SH-SY5Y (cell line): ENCODE measurements around the gene FYB1.

ENCODE experiments used
- GATA2 ChIP-seq: IDR thresholded peaks from 2 replicates; pipeline ENCODE4 v1.6.1; 2011; ENCODE audit warnings: mild to moderate bottlenecking, low read depth, low read length
- GATA3 ChIP-seq: IDR thresholded peaks from 2 replicates; pipeline ENCODE4 v1.6.1; 2011; ENCODE audit warnings: low read depth, mild to moderate bottlenecking, low read length, moderate library complexity

DNA sequence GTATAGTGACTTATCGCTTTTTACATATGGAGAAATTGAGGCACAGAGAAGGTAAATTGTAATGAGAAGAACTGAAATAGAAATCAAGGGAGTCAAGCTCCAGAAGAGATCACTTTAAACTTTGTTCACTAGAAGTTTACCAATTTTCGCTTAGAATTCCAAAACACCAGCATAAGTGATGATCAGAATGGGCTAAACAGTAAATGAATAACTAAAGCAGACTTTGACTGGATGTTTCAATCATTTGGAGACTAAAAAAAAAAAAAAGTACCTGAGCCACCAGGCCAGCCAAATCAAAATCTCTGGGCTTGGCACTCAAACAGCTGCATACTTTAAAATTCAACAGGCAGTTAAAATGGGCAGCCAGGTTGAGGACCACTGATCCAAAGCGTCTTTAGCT lies 38.2 kb upstream of the FYB1 start:
- TF ChIP-seq GATA2 = no peak
- no peak for TF ChIP-seq GATA3
